Cardiac fibroblast (primary cell): ENCODE data around the gene AMY2A.
"Not testable (repeated sequence)": the region's sequence is repeated elsewhere in the genome, so short reads cannot be mapped to it uniquely, and the experiment has no call there.

Experiments
- DNase-seq, 2 donors: peaks; one replicate each; pipeline versions ENCODE4 v3.0.0 to v3.0.0-alpha.2; 2010; ENCODE audit warnings: low read depth in 2 of 2
- H3K4me3 ChIP-seq, 2 donors: replicated peaks in 1 of 2; 1 replicate in 1 of 2; 2 replicates in 1 of 2; pipeline ENCODE4 v1.5.1; 2011; ENCODE audit warnings: low read depth in 2 of 2, low read length in 2 of 2, mild to moderate bottlenecking in 2 of 2, moderate library complexity in 1 of 2
- CTCF ChIP-seq: IDR thresholded peaks from one replicate; pipeline ENCODE4 v1.5.1; 2011; ENCODE audit warnings: low read depth, mild to moderate bottlenecking, low read length, inconsistent platforms

The AMY2A gene

GRCh38 chr1:103616362-103616761 lies 865 bp upstream of the AMY2A start:
- DNase-seq, result no peak
- H3K4me3 ChIP-seq, result no peak overlapping the region
- no peak for TF ChIP-seq CTCF

- not testable (repeated sequence) for H3K4me3 ChIP-seq, DNase-seq
Observed at GRCh38 chr1:103627436-103627835, 10.2 kb downstream of the AMY2A start.

- not testable (repeated sequence) for H3K4me3 ChIP-seq, DNase-seq
Observed at GRCh38 chr1:103641194-103641593, 24.0 kb downstream of the AMY2A start.

GRCh38 chr1:103643908-103644307 lies 26.7 kb downstream of the AMY2A start:
- not testable (repeated sequence) for H3K4me3 ChIP-seq, DNase-seq

- not testable (repeated sequence) for H3K4me3 ChIP-seq, DNase-seq
Observed at GRCh38 chr1:103650305-103650704, 33.1 kb downstream of the AMY2A start.

GRCh38 chr1:103650889-103651288 lies 33.7 kb downstream of the AMY2A start:
- H3K4me3 ChIP-seq, DNase-seq: not testable (repeated sequence)

GRCh38 chr1:103654133-103654532 lies 36.9 kb downstream of the AMY2A start:
- not testable (repeated sequence) for H3K4me3 ChIP-seq, DNase-seq

- not testable (repeated sequence) for H3K4me3 ChIP-seq, DNase-seq
Observed at GRCh38 chr1:103655460-103655859, 38.2 kb downstream of the AMY2A start, which contains the start of gene AMY1A. TSS of gene AMY1A (plus strand) at chr1:103655760. CDS start at chr1:103656331, 571 bp downstream.
